ENCODE measurements around the gene STAT4. TPM values are rescaled to one million over a fixed set of nuclear protein-coding genes. Genes with fewer than 3 reads are reported as not detected.

The STAT4 gene
- total RNA-seq, 1 experiment from 2014 or later, result 0.85 TPM

GRCh38 chr2:191086706-191087105, 64.1 kb downstream of the STAT4 start:
- no peaks in the 10 kb centered on the region for H3K36me3 Mint-ChIP-seq (ENCODE audit: insufficient read depth, unreplicated experiment)
- H3K9me3 Mint-ChIP-seq (ENCODE audit: low read depth, unreplicated experiment), result peaks cover 2% of the 10 kb centered on the region
- no TSS peak for BruUV-seq (replicated peaks)
- no peak overlapping the region for H3K27ac Mint-ChIP-seq (ENCODE audit: unreplicated experiment)
- DNase-seq, result no peak
- H3K4me1 Mint-ChIP-seq (ENCODE audit: low read depth, unreplicated experiment), result no peaks in the 10 kb centered on the region
- TF ChIP-seq CTCF (IDR thresholded peaks at IDR 0.05; ENCODE audit: unreplicated experiment), result no peak
- CTCF ChIA-PET, result no interaction called here
- intact Hi-C loops (cut with micrococcal nuclease; ENCODE audit: unreplicated experiment), result no loop called here
- no peak overlapping the region for H3K4me3 Mint-ChIP-seq (ENCODE audit: low read depth, unreplicated experiment)
- H3K27me3 Mint-ChIP-seq (ENCODE audit: unreplicated experiment), result no peaks in the 10 kb centered on the region

- intact Hi-C loops (cut with micrococcal nuclease; ENCODE audit: unreplicated experiment), result no loop called here
- TF ChIP-seq CTCF (IDR thresholded peaks at IDR 0.05; ENCODE audit: unreplicated experiment), result no peak
- H3K36me3 Mint-ChIP-seq (ENCODE audit: insufficient read depth, unreplicated experiment), result no peaks in the 10 kb centered on the region
- no peak for DNase-seq
- H3K9me3 Mint-ChIP-seq (ENCODE audit: low read depth, unreplicated experiment), result peaks cover 2% of the 10 kb centered on the region
- H3K4me3 Mint-ChIP-seq (ENCODE audit: low read depth, unreplicated experiment), result no peak overlapping the region
- no peak overlapping the region for H3K27ac Mint-ChIP-seq (ENCODE audit: unreplicated experiment)
- no TSS peak for BruUV-seq (replicated peaks)
- no peaks in the 10 kb centered on the region for H3K27me3 Mint-ChIP-seq (ENCODE audit: unreplicated experiment)
- CTCF ChIA-PET, result no interaction called here
- no peaks in the 10 kb centered on the region for H3K4me1 Mint-ChIP-seq (ENCODE audit: low read depth, unreplicated experiment)
Observed at GRCh38 chr2:191083540-191083939, 67.3 kb downstream of the STAT4 start.

GRCh38 chr2:191082321-191082720, 68.5 kb downstream of the STAT4 start:
- H3K36me3 Mint-ChIP-seq (ENCODE audit: insufficient read depth, unreplicated experiment), result no peaks in the 10 kb centered on the region
- H3K4me1 Mint-ChIP-seq (ENCODE audit: low read depth, unreplicated experiment), result no peaks in the 10 kb centered on the region
- H3K9me3 Mint-ChIP-seq (ENCODE audit: low read depth, unreplicated experiment), result peaks cover 2% of the 10 kb centered on the region
- no TSS peak for BruUV-seq (replicated peaks)
- intact Hi-C loops (cut with micrococcal nuclease; ENCODE audit: unreplicated experiment), result no loop called here
- no peak overlapping the region for H3K27ac Mint-ChIP-seq (ENCODE audit: unreplicated experiment)
- H3K27me3 Mint-ChIP-seq (ENCODE audit: unreplicated experiment), result no peaks in the 10 kb centered on the region
- DNase-seq, result no peak
- no peak for TF ChIP-seq CTCF (IDR thresholded peaks at IDR 0.05; ENCODE audit: unreplicated experiment)
- H3K4me3 Mint-ChIP-seq (ENCODE audit: low read depth, unreplicated experiment), result no peak overlapping the region
- CTCF ChIA-PET, result no interaction called here

GRCh38 chr2:191081411-191082155, 69.2 kb downstream of the STAT4 start:
- CTCF ChIA-PET, result no interaction called here
- Mint-ChIP-seq H3K9me3 (ENCODE audit: low read depth, unreplicated experiment) (peaks cover 2% of the 10 kb centered on the region), H3K27ac (ENCODE audit: unreplicated experiment) (no peak overlapping the region), H3K4me3 (ENCODE audit: low read depth, unreplicated experiment) (no peak overlapping the region), H3K36me3 (ENCODE audit: insufficient read depth, unreplicated experiment) (no peaks in the 10 kb centered on the region), H3K27me3 (ENCODE audit: unreplicated experiment) (no peaks in the 10 kb centered on the region), H3K4me1 (ENCODE audit: low read depth, unreplicated experiment) (no peaks in the 10 kb centered on the region)
- intact Hi-C loops (cut with micrococcal nuclease; ENCODE audit: unreplicated experiment), result no loop called here
- no peak for TF ChIP-seq CTCF (IDR thresholded peaks at IDR 0.05; ENCODE audit: unreplicated experiment)
- no peak for DNase-seq
- BruUV-seq (replicated peaks), result no TSS peak
